ENCODE measurements around the gene METTL15. TPM values are rescaled to one million over a fixed set of nuclear protein-coding genes. Genes with fewer than 3 reads are reported as not detected.

Gene METTL15
- total RNA-seq, 3 donors from 2014 or later (not counting 1 experiment from before 2014, with no cell fraction given), result 7.4 to 12.1 (median 9.1) TPM

- WGBS (ENCODE audit: insufficient coverage), result 86% methylated on average over 1 of the region's 3 CpGs
- no peaks in the 10 kb centered on the region for H3K27me3 ChIP-seq (ENCODE audit: control insufficient read depth, insufficient read depth, low read length)
- ATAC-seq (no peak), DNase-seq (no peak)
- intact Hi-C loops (cut with micrococcal nuclease), result no loop called here
- no peaks in the 10 kb centered on the region for H3K4me1 ChIP-seq (ENCODE audit: control insufficient read depth, insufficient read depth, low read length)
- Mint-ChIP-seq H3K4me3 (no peak overlapping the region), H3K4me1 (no peaks in the 10 kb centered on the region), H3K27ac (no peak overlapping the region), H3K27me3 (ENCODE audit: low read depth in 2 of 2) (no peaks in the 10 kb centered on the region), H3K9me3 (peaks cover 6 to 18% of the 10 kb centered on the region in 2 donors), H3K36me3 (peaks cover 16% of the 10 kb centered on the region)
- H3K27ac ChIP-seq (ENCODE audit: low read length), result no peak overlapping the region
- H3K9me3 ChIP-seq (ENCODE audit: control insufficient read depth, insufficient read depth, low read length), result no peaks in the 10 kb centered on the region
- no peaks in the 10 kb centered on the region for H3K36me3 ChIP-seq (ENCODE audit: control insufficient read depth, insufficient read depth, low read length)
- TF ChIP-seq CTCF (IDR thresholded peaks at IDR 0.05), result no peak
- H3K4me3 ChIP-seq (ENCODE audit: low read length), result no peak overlapping the region
Measured at GRCh38 chr11:28338371-28338770, 230.2 kb downstream of the METTL15 start.

GRCh38 chr11:28339488-28339887, 231.3 kb downstream of the METTL15 start:
- H3K27me3 ChIP-seq (ENCODE audit: control insufficient read depth, insufficient read depth, low read length), result no peaks in the 10 kb centered on the region
- Mint-ChIP-seq H3K36me3 (peaks cover 16% of the 10 kb centered on the region), H3K4me1 (no peaks in the 10 kb centered on the region), H3K27ac (no peak overlapping the region), H3K4me3 (no peak overlapping the region), H3K9me3 (peaks cover 6 to 18% of the 10 kb centered on the region in 2 donors), H3K27me3 (ENCODE audit: low read depth in 2 of 2) (no peaks in the 10 kb centered on the region)
- no peaks in the 10 kb centered on the region for H3K36me3 ChIP-seq (ENCODE audit: control insufficient read depth, insufficient read depth, low read length)
- DNase-seq (no peak), ATAC-seq (no peak)
- 100% methylated on average over 1 of the region's 1 CpG for WGBS (ENCODE audit: insufficient coverage)
- H3K4me1 ChIP-seq (ENCODE audit: control insufficient read depth, insufficient read depth, low read length), result no peaks in the 10 kb centered on the region
- intact Hi-C loops (cut with micrococcal nuclease), result no loop called here
- no peaks in the 10 kb centered on the region for H3K9me3 ChIP-seq (ENCODE audit: control insufficient read depth, insufficient read depth, low read length)
- H3K27ac ChIP-seq (ENCODE audit: low read length), result no peak overlapping the region
- TF ChIP-seq CTCF (IDR thresholded peaks at IDR 0.05), result no peak
- H3K4me3 ChIP-seq (ENCODE audit: low read length), result no peak overlapping the region

GRCh38 chr11:28342716-28343115, 234.5 kb downstream of the METTL15 start:
- Mint-ChIP-seq H3K4me1 (no peaks in the 10 kb centered on the region), H3K27ac (no peak overlapping the region), H3K4me3 (no peak overlapping the region), H3K36me3 (peaks cover 16% of the 10 kb centered on the region), H3K27me3 (ENCODE audit: low read depth in 2 of 2) (no peaks in the 10 kb centered on the region), H3K9me3 (peaks cover 4 to 15% of the 10 kb centered on the region in 2 donors)
- DNase-seq (no peak), ATAC-seq (no peak)
- Histone ChIP-seq H3K4me3 (ENCODE audit: low read length) (no peak overlapping the region), H3K27me3 (ENCODE audit: control insufficient read depth, insufficient read depth, low read length) (no peaks in the 10 kb centered on the region), H3K36me3 (ENCODE audit: control insufficient read depth, insufficient read depth, low read length) (no peaks in the 10 kb centered on the region), H3K9me3 (ENCODE audit: control insufficient read depth, insufficient read depth, low read length) (no peaks in the 10 kb centered on the region), H3K27ac (ENCODE audit: low read length) (no peak overlapping the region), H3K4me1 (ENCODE audit: control insufficient read depth, insufficient read depth, low read length) (no peaks in the 10 kb centered on the region)
- TF ChIP-seq CTCF (IDR thresholded peaks at IDR 0.05), result no peak
- WGBS (ENCODE audit: insufficient coverage), result no CpG with 5 or more reads among the region's 1 CpG
- intact Hi-C loops (cut with micrococcal nuclease), result no loop called here

All from natural killer cell (primary cell).